GM20000 (cell line): ENCODE data around the gene KCNH2.

Source experiments
- DNase-seq: peaks from one replicate; pipeline ENCODE4 v3.0.0; 2012; ENCODE audit warnings: low spot score
- TF ChIP-seq, protein P1 (sequence below): IDR thresholded peaks from 2 replicates; pipeline ENCODE4 v1.5.1; 2012; ENCODE audit warnings: mild to moderate bottlenecking, control low read depth; ENCODE audit errors: extremely low read depth, missing control alignments

Gene KCNH2

DNA sequence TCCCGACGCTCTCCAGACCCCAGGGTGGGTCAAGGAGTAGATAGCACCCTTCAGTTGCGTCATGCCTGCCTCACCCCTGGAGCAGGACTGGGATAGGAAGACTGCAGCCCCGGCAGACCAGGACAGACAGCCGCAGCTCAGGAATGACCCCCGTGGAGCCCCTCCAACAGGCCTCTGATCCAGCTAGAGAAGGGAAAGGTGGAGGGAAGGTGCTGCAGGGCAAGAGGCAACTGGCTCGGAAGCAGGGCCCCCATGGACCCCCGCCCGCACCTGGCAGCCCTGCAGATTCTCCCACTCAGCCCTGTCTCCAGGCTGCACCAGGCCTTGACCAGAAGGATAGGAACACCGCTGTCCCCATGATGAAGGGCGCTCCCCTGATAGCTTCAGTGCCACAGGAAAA, 7.7 kb downstream of the KCNH2 start:
- TF ChIP-seq, protein P1, sequence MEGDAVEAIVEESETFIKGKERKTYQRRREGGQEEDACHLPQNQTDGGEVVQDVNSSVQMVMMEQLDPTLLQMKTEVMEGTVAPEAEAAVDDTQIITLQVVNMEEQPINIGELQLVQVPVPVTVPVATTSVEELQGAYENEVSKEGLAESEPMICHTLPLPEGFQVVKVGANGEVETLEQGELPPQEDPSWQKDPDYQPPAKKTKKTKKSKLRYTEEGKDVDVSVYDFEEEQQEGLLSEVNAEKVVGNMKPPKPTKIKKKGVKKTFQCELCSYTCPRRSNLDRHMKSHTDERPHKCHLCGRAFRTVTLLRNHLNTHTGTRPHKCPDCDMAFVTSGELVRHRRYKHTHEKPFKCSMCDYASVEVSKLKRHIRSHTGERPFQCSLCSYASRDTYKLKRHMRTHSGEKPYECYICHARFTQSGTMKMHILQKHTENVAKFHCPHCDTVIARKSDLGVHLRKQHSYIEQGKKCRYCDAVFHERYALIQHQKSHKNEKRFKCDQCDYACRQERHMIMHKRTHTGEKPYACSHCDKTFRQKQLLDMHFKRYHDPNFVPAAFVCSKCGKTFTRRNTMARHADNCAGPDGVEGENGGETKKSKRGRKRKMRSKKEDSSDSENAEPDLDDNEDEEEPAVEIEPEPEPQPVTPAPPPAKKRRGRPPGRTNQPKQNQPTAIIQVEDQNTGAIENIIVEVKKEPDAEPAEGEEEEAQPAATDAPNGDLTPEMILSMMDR: no peak
- no peak for DNase-seq

DNA sequence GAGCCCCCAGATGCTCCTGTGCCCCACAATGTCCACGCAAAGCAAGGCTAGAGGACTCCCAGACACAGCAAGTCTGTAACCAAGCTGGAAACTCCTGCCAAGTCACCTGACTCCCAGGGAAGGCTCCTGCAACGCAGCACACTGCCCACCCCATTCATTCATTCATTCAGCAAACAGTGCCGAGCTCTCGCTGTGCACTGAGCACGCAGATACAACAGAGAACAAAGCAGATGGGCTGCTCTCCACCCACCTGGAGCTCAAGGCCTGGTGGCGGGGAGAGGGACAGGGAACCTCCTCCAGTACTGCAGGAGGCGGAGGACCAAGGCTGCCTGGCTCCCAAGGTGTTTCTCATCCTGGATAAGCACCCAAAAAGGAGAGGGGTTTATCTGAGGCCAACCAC, 8.6 kb downstream of the KCNH2 start:
- TF ChIP-seq, protein P1: no peak
- DNase-seq: no peak

DNA sequence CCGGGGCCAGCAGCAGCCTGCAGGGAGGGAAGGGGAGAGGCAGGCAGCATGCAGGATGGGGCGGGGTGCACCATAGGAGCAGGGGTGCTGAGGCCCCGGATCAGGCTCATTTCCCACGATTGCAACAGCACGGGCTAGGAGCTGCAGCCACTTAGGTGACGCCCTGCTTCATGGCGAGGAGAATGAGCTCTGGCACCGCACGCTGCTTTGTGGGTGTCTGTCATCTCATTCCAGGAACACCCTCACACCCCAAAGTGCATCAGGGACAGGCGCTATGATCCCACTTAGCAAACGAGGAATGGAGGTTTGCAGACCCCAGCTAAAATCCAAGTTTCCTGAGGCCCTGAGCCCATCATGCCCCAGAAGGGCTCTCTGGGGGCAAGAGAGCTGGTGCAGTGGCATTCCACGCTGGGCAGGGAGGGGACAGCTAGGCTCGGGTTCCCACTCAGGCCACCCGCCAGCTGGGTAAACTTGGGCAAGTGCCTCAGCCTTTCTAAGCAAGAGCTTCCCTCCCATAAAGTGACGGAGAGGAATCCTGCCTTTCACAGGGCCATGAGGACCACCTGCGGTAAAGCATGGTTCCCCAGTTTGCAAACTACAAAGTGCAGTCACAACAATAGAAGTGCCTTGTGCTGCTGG, 9.3 kb downstream of the KCNH2 start:
- TF ChIP-seq, protein P1: no peak
- no peak for DNase-seq

DNA sequence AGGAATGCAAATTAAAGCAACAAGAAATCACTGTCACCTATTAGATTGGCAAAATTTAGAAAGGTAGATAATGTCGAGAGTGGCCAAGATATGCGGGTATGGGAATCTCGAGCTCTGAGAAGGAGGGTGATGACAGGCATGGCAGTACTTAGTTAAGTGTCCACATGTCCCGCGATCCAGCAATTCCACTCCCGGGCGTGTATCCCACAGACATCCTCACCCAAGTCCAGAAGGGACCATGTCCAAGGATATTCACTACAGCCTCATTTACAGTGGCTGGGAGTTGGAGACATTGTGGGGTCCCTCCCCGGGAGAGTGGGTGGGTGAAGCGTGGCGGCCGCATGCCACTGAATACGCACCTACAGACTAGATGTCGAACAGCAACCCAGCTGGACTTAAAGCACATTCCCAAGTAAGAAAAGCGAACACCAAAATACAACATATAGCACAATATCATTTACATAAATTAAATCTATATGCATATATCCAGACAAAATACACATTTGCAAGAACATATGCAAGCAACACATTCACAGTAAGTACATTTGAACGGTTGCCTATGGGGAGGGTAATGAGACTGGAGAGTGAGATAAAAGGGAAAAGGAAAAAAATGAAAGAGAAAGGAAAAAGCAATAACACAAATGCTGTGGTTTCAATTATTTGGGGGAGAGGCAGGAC, 9.9 kb downstream of the KCNH2 start:
- TF ChIP-seq, protein P1: no peak
- no peak for DNase-seq

DNA sequence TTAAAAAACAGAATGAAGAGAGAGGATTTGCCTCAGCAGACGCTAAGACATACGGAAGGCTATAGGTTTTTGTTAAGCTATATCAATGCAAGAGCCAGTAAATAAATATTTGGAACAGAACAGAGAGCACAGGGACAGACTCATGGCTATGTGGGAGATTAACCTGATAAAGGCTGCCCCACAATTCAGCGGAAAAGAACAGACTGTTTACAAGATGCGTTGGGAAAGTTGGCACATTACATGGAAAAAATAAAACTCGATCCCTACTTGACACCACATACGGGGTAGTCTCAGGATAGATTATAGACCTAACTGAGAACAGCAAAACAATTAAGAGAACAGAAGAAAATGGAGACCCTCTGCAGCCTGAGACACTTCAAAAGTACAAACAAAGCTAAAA, 10.8 kb downstream of the KCNH2 start:
- TF ChIP-seq, protein P1: no peak
- no peak for DNase-seq

DNA sequence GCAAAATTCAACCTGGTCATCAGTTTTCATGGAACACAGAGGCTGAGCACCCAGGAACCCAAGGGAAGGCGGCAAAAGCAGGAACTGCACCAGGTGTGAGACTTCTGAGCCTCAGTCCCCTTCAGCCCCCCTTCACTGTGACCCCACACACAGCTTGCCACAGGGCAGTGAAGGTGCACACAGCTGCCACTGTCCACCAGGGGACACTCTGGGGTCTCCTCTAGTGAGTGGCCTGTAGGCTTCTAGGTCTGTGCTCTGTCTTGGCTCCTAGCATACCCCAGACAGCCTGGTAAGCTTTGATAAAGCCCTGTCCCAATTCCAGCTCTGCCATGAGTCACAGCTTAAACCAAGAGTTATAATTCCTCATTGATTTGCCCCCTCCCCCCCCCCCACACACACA, 12.1 kb downstream of the KCNH2 start:
- no peak for DNase-seq
- TF ChIP-seq, protein P1: no peak

DNA sequence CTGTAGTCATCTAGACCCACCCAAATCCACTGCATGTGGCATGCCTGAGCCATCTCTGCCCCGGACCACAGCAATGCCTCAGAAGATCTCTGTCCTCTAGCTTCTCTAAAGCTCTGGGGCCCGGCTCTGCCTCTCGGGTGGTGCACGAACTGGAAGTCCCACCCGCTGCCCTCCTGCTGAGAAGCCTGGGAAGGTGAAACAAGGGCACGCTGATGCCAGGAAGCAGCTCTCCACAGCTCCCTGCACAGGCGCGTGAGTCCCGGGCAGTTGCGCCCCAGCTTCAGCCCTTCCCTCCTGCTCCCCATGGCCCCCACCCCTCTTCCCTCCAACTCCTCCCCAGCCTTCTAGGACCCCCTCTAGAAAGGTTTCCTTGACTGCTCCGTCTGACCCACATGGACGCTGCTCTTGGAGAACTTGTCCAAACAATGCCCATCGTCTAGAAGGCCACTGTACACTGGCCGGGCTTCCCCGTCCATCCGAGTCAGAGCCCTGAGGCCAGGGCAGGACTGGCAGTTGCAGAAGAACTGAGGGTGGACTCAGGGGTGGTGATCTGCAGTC, 12.8 kb downstream of the KCNH2 start:
- DNase-seq: no peak
- TF ChIP-seq, protein P1: no peak
